Right cardiac atrium (tissue), 5 donors: ENCODE results near the gene CBLN3. TPM values are rescaled to one million over a fixed set of nuclear protein-coding genes. Genes with fewer than 3 reads are reported as not detected.
A peak's percentile ranks its signal among the peaks of the same experiment; 100 is the strongest.

ENCODE experiments used
- ATAC-seq, 2 donors: fragments of 200-7000 bp; cut with Tn5 transposase; one replicate each; pipeline versions ENCODE4 v1.8.0 to v1.9.1; 2020; ENCODE audit warnings: moderate library complexity in 2 of 2, mild to moderate bottlenecking in 1 of 2
- DNase-seq, 3 donors: peaks; one replicate each; pipeline ENCODE4 v3.0.0-alpha.2; 2020
- H3K27ac ChIP-seq: one replicate; pipeline ENCODE4 v1.5.1; 2013; ENCODE audit warnings: mild to moderate bottlenecking, low read length, control low read depth, moderate library complexity
- H3K27me3 ChIP-seq: one replicate; pipeline ENCODE4 v1.6.1; 2013; ENCODE audit not compliant: control insufficient read depth, insufficient read depth
- H3K4me1 ChIP-seq: one replicate; pipeline ENCODE4 v1.6.1; 2013; ENCODE audit warnings: low read length; ENCODE audit not compliant: control insufficient read depth, insufficient read depth
- H3K4me3 ChIP-seq: one replicate; pipeline ENCODE4 v1.5.1; 2013; ENCODE audit warnings: low read length, control low read depth
- H3K9me3 ChIP-seq: one replicate; pipeline ENCODE4 v1.6.1; 2013; ENCODE audit warnings: low read length; ENCODE audit not compliant: control insufficient read depth
- WGBS: extraction: QIAGEN DNeasy Blood & Tissue Kit; methylation state at CpG from one replicate; pipeline ENCODE4 v1.1.7; 2013; 5-methylcytosine and 5-hydroxymethylcytosine counted together
- intact Hi-C, 4 donors: fragments of 100-400 bp; cut with DNase I; formaldehyde crosslinking; loops; one replicate each; pipeline versions ENCODE4 v1.11.0 to v1.14.0; 2022 to 2023
- polyA plus RNA-seq: library from polyadenylated mRNA; stranded (reverse); fragments of 200-250 nt; gene quantifications from one replicate; pipeline ENCODE4 v1.2.3, GENCODE V29; 2013
- total RNA-seq, 4 donors: library from RNA; stranded (reverse); fragmentation: NEBNext Ultra II Directional; extraction: Animal tissue kit (Norgen Biotek cat#: 25700); gene quantifications; one replicate each; pipeline ENCODE4 v1.2.1, GENCODE V29; 2021
- donor health status: healthy with polysubstance abuse.
- donor health status: DM: no; HTN: yes; CAD: no.
- donor health status: DM: no; HTN: no; CAD: no.
- donor health status: DM: no; HTN: yes; CAD: no; lungs with severe emphysema.
- donor health status: DM: yes; HTN: yes; CAD: no.

CBLN3 gene
- total and polyA plus RNA-seq, 5 donors: 1.3 to 3.1 (median 2.5) TPM

DNA sequence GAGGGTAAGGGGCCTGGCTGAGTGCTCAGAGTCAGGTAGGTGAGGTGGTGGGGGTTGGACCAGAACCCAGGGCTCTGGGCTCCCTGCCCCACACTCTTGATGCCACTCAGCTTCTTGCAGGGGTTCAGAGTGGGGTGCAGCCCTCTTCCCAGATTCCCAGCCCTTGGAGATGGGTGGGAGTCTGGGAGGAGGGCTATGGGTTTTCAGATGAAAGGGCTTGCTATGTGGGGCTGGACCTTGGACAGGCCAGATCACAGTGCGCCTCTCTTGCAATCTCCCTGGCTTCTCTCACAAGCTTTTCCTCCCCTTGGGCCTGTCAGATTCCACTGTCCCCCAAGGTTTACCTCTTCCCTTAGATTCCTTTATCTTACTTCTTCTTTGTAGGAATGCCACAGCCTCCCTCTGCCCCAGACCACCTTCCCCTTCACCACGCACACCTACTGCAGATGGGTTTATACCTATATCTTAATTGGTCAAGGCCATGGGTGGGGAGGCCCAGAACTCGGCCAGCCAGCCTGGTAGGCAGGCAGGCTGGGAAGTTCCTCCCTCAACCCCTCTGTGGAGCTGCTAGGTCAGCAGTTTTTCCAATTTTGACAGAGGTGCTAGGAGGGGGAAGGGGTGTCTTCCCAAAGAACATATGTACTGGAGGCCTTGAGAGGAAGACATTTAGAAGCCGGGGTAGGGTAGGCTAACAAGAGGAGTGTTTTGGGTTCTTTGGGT lies 29.3 kb downstream of the CBLN3 start:
- DNase-seq: peak in 1 of 3 donors; percentile 50
- Histone ChIP-seq H3K4me3 (peak overlapping the region; percentile 91), H3K9me3 (no peaks in the 10 kb centered on the region), H3K27ac (peak overlapping the region; percentile 3), H3K27me3 (no peaks in the 10 kb centered on the region), H3K4me1 (peaks cover 18% of the 10 kb centered on the region)
- intact Hi-C loops: no loop called here
- no peak for ATAC-seq
- 47% methylated on average over 4 of the region's 4 CpGs for WGBS

DNA sequence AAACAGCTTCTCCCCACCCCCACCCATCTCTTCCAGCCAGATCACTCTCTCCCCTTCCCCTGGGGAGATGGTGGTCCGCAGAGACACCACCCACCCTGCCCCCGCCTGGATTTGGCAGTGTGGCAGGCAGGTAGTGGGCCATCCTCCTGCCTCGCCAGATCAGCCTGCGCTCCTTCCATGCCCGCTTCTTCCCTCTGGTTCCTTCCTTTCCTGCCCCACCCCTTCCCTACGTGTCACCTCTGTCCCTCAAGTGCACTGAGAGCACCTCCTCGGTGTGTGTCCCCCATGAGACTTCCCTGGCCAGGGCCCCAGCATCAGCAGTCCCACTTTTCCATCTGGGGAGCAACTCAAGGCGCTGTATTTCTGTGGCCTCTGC lies 30.0 kb downstream of the CBLN3 start:
- Histone ChIP-seq H3K9me3 (no peaks in the 10 kb centered on the region), H3K4me1 (peaks cover 18% of the 10 kb centered on the region), H3K27me3 (no peaks in the 10 kb centered on the region), H3K4me3 (peak overlapping the region; percentile 91), H3K27ac (peak overlapping the region; percentile 43)
- WGBS: 16% methylated on average over 8 of the region's 8 CpGs
- ATAC-seq (peak; percentile 8 to 16), DNase-seq (no peak)
- intact Hi-C loops: no loop called here

DNA sequence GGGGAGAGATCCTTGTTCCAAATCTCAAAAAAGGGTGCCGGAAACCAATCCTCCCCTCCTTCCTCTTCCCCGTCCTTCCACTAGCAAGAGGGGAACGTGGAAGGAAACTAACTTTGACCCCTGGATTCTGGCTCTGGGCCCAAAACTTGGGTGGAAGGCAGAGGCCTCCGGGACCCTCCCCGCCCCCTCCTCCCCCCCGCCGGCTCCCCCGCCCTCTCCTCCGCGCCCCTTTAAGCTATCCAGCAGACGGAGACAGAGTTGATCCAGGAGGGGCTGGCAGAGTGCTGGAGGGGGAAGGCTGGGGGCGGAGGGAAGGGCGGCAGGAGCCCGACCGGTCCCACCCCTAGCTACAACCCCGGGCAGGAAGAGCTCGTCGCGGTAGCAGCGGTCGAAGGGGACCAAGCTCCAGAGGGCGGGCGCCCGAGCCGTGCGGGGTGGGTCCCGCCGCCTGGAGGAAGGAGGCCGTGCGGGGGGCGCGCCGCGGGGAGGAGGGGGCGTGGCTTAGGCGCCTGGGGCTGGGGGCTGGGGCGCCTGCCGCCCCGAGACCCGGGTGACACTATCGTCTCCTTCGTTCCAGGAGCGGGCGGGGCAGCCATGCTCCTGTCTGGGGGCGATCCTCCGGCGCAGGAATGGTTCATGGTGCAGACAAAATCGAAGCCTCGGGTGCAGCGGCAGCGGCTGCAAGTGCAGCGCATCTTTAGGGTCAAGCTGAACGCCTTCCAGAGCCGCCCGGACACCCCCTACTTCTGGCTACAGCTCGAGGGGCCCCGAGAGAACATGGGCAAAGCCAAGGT lies 30.6 kb downstream of the CBLN3 start, which contains the start of gene NYNRIN:
Gene NYNRIN, plus strand, starts transcription at position 351 of the 794 bp plus-strand sequence. Its CDS starts 244 bp downstream, at position 595.
- peaks cover 18% of the 10 kb centered on the region for H3K4me1 ChIP-seq
- 2% methylated on average over 56 of the region's 57 CpGs for WGBS
- intact Hi-C loops: no loop called here

DNA sequence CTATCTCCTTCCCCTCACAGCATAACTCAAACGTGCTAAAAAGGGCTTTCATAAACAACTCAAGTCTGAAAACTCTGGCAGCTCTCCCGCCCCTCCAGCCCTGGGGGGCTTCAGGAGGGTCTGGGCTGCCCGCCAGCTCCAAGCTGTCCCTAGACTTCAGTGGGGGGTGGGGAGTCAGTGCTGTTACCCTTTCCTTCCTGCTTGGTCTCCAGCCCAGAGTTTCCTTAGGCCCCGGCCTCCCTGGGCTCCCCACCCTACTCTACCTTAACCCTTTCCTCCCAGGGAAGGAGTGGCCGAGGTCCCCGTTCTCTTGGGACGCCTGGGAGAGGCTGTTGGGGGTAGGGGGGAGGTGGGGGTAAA lies 31.2 kb downstream of the CBLN3 start:
- ATAC-seq (peak; percentile 75 to 84), DNase-seq (peak; percentile 58 to 83 (median 83))
- no peaks in the 10 kb centered on the region for H3K27me3 ChIP-seq
- H3K9me3 ChIP-seq: no peaks in the 10 kb centered on the region
- H3K4me1 ChIP-seq: peaks cover 17% of the 10 kb centered on the region
- H3K27ac ChIP-seq: peak overlapping the region; percentile 68
- 12% methylated on average over 7 of the region's 7 CpGs for WGBS
- intact Hi-C loops: no loop called here
- peak overlapping the region; percentile 91 for H3K4me3 ChIP-seq

More for the DNA sequence above, 30.6 kb downstream of the CBLN3 start, which contains the start of gene NYNRIN:
- Histone ChIP-seq H3K4me3 (peak within 1 kb of the TSS; percentile 91), H3K27ac (peak within 1 kb of the TSS; percentile 68), H3K9me3 (no peaks in the 10 kb centered on the region), H3K27me3 (no peaks in the 10 kb centered on the region)
- peak; percentile 89 to 93 for ATAC-seq
- DNase-seq: peak; percentile 76 to 91 (median 88)

DNA sequence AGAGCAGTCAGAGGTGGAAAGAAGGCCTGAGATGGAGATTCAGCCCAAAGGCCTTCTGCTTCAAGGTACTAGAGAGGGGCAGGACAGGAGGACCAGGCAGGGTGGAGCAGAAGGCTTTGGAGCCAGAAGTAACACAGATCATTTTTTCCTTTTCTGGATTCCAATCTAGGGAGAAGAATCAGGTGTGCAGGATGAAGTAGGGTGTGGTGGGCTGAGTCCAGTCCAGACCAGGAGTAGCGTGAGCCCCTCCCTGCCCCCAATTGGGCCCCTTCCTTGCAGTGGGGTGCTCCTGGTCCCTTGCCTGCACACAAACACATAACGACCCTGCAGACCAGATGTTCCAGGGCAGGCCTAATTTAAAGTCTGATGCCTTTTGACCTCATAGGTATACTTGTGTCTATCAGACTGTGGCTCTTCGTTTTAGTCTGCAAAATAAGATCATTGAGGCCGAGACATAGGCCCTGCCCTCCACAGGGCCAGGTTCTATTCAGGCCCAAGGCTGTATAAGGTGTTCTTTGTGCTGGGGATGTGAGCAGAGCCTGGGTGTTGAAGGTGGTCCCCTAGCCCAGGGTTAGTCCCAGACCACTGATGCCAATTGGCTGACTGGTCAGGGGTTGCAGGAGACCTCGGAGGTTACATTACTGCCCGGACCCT lies 31.7 kb downstream of the CBLN3 start:
- ATAC-seq: peak in 1 of 2 donors; percentile 2
- no peaks in the 10 kb centered on the region for H3K27me3 ChIP-seq
- H3K9me3 ChIP-seq: no peaks in the 10 kb centered on the region
- H3K4me1 ChIP-seq: peaks cover 17% of the 10 kb centered on the region
- intact Hi-C loops: no loop called here
- no peak for DNase-seq
- 39% methylated on average over 6 of the region's 6 CpGs for WGBS
- H3K4me3 ChIP-seq: no peak overlapping the region
- H3K27ac ChIP-seq: peak overlapping the region; percentile 68

DNA sequence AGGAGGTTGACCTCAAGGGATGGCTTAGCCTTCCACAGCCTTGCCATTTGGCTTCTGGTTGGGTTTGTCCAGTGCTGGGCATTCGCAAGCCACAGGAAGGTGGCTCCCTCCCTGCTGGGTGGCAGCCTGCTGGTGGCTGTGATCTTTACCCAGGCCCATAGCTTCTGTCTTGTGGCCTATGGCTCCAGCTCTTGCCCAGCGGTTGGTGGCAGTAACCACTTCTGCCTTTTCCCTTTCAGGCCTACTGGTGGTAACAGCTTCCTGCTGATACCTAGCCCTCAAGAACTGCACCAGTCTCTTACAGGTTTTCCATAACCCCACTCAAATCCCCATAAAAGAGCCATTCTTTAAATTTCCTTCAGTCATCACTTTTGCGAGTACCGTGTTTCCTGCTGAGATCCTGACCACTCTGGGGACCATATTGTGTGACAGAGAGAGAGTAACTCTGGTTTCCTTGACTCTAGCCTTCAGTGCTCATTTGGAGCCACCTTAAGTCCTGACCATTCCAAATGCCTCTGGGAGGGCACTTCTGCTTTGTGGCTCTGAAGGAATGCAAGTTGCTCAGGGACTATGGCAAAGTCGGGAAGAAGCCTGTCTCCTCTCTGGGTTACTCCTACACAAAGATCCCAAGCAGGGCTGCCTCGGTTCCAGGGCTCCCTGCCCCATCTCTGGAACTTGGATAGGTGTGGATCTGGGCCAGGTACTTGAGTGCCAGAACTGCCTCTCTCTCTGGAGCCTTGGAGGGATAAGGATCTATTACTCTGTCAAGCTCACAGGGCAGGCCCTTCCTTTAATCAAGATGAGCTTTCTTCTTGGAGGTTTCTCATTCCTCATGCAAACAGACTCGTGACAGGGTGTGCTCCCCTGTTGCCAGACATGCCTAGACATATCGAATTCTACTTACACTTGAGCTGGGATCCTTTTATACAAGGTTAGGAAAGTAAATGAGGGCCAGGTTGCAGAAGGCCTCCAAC lies 33.6 kb downstream of the CBLN3 start:
- intact Hi-C loops: no loop called here
- Histone ChIP-seq H3K9me3 (no peaks in the 10 kb centered on the region), H3K4me1 (peaks cover 8% of the 10 kb centered on the region), H3K27me3 (no peaks in the 10 kb centered on the region), H3K4me3 (no peak overlapping the region), H3K27ac (no peak overlapping the region)
- no peak for DNase-seq
- 63% methylated on average over 8 of the region's 8 CpGs for WGBS
- no peak for ATAC-seq

DNA sequence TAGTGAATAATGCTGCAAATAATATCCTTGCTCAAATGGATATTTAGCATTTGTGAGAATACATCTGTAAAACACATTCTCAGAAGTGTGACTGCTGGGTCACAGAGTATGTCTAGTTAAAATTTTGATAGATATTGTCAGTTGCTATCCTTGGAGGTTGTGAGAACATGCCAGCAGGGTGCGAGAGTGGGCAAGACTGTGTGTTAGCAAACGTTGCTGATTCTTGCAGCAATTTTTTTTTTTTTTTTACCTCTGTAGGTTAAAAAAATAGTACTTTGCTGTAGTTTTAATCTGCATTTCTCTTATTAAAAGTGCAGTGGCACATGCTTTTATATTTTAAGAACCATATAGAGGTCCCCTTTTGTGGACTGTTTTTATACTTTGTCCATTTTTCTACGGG lies 35.2 kb downstream of the CBLN3 start:
- Histone ChIP-seq H3K27me3 (no peaks in the 10 kb centered on the region), H3K4me1 (peaks cover 2% of the 10 kb centered on the region), H3K9me3 (no peaks in the 10 kb centered on the region), H3K4me3 (no peak overlapping the region), H3K27ac (no peak overlapping the region)
- 47% methylated on average over 3 of the region's 3 CpGs for WGBS
- no peak for DNase-seq
- no peak for ATAC-seq
- intact Hi-C loops: no loop called here

DNA sequence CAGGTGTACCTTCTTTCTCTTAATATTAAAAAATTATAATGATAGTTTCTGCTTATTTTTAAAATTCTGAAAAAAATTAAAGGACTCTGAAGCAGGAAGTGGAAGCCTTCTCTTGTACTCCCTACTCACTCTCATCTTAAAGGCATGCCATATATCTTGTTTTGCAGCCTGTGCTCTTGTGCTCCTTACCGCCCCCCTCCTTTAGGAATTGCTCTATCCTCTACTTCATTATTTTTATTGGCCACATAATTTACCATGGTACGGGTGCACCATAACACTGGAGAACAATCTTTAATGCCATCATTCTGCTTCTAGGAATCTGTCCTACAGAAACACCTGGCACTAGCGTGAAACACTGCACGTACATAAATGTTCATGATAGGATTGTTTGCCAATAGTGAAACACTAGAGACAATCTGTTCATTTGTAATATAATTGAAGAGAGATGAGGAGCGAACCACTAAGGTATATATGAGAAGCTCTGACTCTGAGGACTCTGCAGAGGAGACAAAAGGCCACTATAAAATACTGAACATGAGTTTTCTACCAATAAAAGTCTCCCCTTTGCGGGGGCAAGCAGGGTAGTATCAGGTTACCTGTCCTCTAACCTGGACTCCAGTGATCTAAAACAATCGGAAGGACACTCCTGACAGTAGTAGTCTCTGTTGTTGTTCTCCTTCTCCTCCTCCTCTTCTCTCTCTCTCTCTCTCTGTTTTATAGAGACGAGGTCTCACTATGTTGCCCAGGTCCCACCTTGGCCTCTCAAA lies 37.0 kb downstream of the CBLN3 start:
- no peak for ATAC-seq
- Histone ChIP-seq H3K27me3 (no peaks in the 10 kb centered on the region), H3K4me1 (no peaks in the 10 kb centered on the region), H3K27ac (no peak overlapping the region), H3K4me3 (no peak overlapping the region), H3K9me3 (no peaks in the 10 kb centered on the region)
- intact Hi-C loops: no loop called here
- no peak for DNase-seq
- 71% methylated on average over 8 of the region's 8 CpGs for WGBS

DNA sequence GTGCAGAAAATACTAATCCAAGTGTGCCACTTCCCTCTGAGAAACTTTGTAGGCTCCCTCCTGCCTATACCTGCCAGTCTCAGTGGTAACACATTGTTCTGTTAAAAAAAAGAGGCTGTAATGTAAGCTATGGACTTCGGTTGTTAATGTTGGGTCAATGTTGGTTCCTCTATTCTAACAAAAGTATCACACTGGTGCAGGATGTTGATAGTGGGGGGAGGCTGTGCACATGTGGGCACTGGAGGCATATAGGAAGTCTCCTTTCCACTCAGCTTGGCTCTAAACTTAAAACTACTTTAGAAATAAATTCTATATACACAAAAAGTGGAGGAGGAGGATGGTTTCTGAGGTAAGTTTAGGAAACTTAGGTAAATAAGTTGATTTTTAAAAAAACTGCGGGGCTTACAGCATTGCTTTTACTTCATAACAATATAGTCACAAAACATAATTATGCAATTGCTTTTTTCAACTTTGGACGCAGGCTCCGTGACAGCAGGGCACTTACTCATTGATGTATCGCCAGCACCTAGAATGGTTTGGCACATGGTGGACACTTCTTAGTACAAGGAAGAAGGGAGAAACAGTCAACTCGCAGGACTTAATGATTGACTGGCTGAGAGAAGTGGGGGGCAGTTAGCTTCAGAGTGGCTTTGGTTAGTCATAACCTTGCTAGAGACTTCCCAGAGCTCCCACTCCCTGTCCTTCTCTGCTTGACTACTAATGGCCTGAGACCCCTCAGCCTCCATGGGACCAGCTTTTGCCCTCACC lies 38.6 kb downstream of the CBLN3 start:
- ATAC-seq (no peak), DNase-seq (no peak)
- intact Hi-C loops: no loop called here
- WGBS: 75% methylated on average over 6 of the region's 6 CpGs
- no peaks in the 10 kb centered on the region for H3K27me3 ChIP-seq
- no peak overlapping the region for H3K27ac ChIP-seq
- H3K4me1 ChIP-seq: no peaks in the 10 kb centered on the region
- H3K4me3 ChIP-seq: no peak overlapping the region
- no peaks in the 10 kb centered on the region for H3K9me3 ChIP-seq
